GM18951 (cell line): ENCODE measurements around the gene TBC1D10A.

Experiments
- POLR2A ChIP-seq: IDR thresholded peaks from 4 replicates; pipeline ENCODE4 v1.6.1; 2011; ENCODE audit warnings: mild to moderate bottlenecking; ENCODE audit not compliant: insufficient read length, insufficient read depth; ENCODE audit errors: extremely low read depth
- in situ Hi-C: fragments of 300-500 bp; cut with MboI; formaldehyde crosslinking; loops from one replicate; pipeline ENCODE4 v1.12.0; 2022; ENCODE audit warnings: low sequenced_read_pairs, mixed read lengths, inconsistent platforms; ENCODE audit not compliant: unreplicated experiment

TBC1D10A gene

DNA sequence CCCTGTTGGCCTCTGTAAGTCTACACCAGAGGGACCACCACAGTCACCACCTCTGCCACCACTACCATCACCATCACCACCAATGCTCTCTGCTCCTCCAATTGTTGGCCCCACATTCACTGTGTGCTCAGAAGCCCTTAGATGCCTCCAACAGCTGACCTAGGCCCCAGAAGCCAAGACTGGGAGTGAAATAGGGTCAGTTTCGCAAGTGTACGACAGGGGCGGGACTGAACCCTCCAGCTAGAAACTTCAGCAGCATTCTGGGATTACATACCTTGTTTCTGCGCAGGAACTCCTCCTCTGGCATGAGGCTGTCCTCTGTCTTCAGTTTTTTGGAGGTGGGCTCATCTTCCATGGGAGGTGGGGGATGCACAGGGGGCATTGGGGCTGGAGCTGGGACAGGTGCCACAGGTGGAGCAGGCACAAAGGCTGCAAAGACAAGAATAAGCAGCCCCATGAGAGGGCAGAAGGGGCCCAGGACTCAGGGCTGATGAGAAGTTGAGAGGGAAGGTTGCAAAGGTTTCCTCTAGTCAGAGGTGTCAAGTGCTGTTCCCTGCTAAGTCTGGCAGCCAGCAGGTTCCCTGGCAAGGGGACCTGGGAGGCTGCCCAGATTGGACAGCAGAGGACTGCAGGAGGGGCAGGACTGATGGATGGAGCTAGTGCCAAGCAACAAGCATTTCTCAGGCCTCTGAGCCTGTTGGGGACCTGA is 10.2 kb upstream of the TBC1D10A start:
- no peak for TF ChIP-seq POLR2A
- in situ Hi-C loops, result no loop called here

DNA sequence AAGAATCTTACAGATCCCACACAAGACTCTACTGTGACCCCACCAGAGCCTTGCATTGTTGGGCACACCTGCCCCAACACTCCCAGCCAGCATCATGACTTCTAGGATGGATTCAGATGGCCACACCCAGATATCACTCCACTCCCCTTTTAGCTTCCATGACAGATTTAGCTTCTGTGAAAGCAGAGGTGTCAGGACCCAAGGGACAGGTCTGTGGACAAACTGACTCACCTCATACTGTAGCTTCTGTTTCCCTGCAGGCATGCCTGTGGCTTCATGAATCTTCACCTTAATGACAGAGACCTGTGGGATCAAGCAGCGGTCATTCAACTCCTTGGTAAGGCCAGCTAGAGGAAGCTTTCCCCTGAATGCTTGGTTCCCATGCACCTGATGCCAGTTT is 8.5 kb upstream of the TBC1D10A start:
- in situ Hi-C loops, result no loop called here

DNA sequence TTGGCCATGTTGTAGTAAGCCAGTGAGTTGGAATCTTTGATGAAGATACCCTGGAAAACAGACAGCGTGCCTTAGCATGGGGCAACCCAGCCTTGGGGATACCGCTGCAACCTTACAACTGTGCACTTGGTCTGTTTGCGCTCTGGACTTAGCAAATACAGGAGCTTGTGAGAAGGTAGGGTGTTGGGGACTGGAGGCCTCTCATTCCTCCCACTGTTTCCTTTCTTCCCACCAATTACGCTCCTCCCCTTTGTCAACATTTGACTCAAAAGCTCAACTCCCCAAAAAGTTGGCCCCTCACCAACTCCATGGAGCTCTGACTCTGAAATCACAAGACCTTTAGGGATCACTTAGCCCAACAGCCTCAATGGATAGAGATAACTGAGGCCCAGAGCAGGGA is 7.9 kb upstream of the TBC1D10A start:
- TF ChIP-seq POLR2A, result no peak
- in situ Hi-C loops, result no loop called here

More for the DNA sequence above, 8.5 kb upstream of the TBC1D10A start:
- TF ChIP-seq POLR2A, result no peak

DNA sequence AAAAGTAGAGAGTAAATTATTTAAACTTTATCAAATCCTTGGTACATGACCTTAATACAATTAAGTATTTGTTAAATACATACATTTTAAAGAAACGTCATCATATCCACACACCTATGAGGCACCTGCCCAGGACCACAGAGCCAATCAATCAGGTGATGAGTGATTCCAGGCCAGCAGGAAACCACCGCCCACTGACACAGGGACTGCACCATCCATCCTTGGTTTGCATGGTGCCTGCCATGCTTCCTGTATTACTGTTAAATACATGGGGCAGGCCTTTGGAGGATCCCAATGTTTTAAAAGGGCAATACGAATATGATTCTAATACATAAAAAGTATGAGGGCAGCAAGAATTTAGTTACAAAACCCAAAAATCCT is 7.0 kb upstream of the TBC1D10A start:
- in situ Hi-C loops, result no loop called here

DNA sequence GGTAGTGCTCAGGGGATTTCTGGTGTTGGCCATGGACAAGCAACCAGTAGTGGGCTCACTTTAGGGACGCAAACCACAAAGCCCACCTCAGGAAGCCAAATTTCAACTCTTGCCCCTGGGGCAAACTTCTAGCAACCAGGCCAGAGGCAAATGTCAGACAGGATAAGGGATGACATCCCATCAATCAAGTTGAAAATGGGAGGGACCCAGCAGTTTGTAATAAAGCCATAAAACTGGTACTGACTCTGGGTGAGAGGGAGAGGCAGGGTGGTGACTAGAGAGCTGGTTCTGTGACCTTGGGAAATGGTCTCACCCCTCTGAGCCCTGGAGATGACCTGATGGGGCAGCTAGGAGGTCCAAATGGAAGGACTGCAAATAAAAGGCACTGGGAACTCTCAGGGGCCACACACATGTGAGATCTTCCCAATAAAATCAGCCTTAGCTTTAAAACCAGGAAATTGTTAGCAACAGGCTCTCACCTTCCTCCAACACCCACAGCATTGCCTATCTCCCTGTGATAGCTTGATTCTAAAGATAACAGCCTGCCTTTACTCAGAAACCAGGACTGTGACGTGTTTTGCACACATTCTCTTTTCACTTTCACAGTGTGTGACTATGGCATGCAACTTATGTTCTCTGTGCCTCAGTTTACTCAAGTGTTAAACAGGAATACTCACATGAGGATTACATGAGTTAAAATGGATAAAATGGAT is 6.4 kb upstream of the TBC1D10A start:
- in situ Hi-C loops, result no loop called here
- no peak for TF ChIP-seq POLR2A

More for the DNA sequence above, 7.0 kb upstream of the TBC1D10A start:
- no peak for TF ChIP-seq POLR2A

DNA sequence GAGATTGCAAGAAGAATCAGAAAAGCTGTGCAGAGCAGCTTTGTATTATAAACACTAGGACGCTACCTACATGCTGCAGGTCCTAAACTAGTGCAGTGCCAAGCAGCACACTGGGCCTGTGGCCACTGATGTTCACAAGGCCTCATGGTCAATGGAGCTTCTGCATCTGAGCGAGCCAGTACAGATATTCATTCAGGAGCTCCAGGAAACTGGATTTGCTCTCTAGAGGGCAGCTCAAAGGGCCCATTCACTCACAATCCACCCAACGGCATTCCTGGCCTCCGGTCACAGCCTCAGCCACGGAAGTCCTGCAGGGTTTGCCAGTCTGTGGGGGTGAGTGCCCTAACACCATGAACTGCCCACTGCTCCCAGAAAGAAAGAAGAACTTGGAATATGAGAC is 5.8 kb upstream of the TBC1D10A start:
- in situ Hi-C loops, result no loop called here
- no peak for TF ChIP-seq POLR2A

DNA sequence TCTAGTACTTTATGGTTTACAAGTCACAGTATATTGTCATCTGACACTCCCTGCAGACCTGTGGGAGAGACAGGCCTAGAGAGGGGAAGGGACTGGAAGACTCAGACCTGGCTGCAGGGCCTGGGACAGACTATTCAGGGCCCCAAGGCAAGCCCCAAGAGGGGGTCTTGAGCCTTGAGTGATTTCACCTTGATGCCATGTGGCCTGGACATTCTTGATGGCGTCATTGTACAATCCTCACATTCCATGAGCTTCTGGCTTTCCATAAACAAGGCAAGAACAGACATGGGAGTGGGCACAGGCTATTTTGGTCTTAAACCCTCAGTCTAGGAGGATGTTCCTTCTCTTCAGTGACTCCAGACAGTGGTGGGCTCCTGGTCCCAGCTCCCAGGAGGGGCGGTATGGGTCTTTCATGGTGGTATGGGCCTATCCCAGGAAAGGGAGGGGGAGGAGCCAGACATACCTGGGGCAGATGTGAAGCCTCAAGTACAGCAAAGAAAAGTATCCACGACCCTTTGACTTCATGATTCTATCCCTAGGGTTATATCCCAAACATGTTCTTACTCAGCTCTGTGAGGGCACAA is 1.8 kb upstream of the TBC1D10A start:
- TF ChIP-seq POLR2A, result no peak
- in situ Hi-C loops, result no loop called here

DNA sequence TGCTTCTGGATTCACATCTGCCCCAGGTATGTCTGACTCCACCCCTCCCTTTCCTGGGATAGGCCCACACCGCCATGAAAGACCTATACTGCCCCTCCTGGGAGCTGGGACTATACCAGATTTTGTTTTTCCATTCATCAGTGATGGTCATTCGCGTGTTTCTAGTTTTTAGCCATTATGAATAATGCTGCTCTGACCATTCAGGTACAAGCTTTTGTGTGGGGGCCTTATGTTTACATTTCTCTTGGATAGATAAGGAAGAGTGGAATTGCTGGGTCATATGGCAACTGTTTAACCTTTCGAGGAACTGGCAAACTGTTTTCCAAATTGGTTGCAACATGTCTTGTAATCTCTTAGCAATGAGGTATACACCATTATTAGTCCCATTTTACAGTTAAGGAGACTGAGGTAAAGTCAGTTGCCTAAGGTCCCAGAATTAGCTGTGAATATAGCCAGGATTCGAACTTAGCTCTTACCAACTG is 1.2 kb upstream of the TBC1D10A start:
- in situ Hi-C loops, result no loop called here
- no peak for TF ChIP-seq POLR2A

DNA sequence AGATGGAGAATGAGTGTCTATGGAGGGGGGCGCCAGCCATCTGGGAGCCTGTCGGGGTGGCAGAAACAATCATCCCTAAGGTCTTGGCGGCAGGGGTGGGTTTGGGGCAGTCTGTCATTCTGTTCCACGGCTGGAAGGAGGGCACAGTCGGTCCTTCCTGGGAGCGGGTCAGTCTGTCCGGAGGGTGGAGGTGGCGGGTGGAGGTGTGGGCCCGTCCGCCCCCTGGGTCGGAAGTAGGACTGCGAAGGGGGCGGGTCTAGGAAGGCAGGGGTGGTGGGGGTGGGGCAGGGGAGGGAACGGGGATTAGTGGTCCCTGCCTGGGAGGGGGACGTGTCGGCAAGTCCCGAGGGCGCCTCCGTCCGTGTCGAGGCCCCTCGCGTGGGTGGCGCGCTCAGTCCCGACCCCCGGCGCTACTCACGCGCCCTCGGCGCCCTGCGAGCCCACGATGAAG is 461 bp downstream of the TBC1D10A start:
- in situ Hi-C loops, result no loop called here
- TF ChIP-seq POLR2A, result no peak

DNA sequence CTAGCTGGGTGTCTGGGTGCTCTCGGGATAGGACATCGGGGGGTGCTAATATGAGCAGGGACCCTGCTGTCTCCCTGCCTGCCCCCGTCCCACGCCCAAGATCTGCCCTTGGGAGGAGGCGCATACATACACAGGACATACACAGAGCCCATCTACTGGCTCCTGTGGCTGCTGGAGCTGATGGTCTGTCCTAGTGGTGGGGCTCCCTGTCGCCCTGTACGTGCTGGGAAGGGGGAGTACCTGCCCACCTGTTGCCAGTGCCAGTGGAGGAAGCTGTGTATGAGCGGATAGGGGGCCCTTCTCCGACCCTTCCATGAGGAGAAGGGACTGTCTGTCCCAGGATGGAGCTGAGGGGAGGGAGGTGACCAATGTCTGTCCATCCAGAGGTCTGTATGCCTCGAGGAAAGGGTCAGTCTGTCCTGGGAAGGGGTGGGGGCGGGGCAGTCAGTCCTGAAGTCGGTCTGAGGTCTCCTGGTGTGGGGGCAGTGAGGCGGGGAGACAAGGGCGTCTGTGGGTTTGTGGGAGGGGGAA is 952 bp downstream of the TBC1D10A start:
- no peak for TF ChIP-seq POLR2A
- in situ Hi-C loops, result no loop called here

DNA sequence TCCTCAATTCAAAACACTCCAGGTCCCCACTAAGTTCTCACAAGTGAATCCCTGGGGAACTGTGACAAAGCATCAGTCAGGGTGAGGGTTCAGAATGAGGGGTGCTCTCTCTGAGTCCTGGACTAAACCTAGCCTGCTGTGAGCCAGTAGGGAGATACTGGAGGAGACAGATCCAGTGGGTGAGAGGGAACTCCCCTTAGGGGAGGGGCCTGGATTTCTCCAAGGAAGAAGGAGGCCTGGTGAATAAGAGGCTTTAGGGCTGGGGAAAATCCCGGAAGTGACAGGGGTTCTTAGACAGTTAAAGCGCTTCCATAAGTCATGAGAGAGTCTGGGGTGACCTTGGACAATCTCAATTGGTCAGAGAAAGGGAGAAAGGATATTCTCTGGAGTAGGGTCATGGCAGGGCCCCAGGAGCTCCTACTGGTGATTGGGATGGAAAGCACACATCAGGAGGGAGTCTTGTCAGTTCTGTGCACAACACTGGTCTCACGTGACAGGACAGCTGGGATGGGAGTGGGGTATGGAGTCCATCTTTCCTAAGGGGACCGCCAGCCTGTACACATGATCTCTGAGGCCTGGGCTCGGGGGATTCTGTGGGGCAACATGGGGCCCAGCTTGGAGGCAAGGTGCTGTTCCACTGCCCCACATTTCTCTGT is 1.5 kb downstream of the TBC1D10A start:
- no peak for TF ChIP-seq POLR2A
- in situ Hi-C loops, result no loop called here

DNA sequence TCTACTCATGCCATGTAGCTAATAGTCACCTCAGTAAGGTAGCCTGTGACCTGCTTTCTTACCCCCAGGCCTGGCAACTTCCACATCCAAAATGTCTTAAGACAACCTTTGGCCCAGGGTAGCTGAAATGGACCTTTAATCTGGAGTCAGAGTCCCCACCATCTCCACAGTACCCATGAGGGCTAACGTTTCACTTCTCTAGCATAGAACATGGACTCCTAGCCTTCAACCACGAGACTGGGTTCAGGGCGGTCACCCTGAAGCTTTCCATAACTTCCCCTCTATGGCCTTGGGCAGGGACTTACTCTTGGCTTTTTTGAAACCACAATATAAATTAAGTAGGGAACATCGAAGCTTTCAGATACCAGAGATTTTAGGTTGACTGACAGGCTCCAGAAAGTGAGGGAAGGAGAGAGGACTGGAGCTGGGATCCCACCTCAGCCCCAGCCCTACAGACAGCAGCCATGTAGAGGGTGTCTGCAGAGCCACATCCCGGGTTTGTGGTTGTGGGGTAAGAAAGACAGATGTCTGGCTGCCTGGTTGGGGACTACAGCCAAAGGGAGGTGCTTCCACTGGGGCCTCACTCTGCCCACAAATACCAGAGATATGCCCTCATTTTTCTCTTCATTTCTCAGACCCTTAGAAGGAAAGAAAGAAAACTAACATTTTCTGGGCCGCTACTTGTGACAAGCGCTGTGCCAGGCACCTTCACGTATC is 2.6 kb downstream of the TBC1D10A start:
- no peak for TF ChIP-seq POLR2A
- in situ Hi-C loops, result no loop called here
